ENCODE measurements around the gene MDM1. TPM values are rescaled to one million over a fixed set of nuclear protein-coding genes. Genes with fewer than 3 reads are reported as not detected.

Gene MDM1
- total RNA-seq, 1 experiment from 2014 or later, result 22.2 TPM

DNA sequence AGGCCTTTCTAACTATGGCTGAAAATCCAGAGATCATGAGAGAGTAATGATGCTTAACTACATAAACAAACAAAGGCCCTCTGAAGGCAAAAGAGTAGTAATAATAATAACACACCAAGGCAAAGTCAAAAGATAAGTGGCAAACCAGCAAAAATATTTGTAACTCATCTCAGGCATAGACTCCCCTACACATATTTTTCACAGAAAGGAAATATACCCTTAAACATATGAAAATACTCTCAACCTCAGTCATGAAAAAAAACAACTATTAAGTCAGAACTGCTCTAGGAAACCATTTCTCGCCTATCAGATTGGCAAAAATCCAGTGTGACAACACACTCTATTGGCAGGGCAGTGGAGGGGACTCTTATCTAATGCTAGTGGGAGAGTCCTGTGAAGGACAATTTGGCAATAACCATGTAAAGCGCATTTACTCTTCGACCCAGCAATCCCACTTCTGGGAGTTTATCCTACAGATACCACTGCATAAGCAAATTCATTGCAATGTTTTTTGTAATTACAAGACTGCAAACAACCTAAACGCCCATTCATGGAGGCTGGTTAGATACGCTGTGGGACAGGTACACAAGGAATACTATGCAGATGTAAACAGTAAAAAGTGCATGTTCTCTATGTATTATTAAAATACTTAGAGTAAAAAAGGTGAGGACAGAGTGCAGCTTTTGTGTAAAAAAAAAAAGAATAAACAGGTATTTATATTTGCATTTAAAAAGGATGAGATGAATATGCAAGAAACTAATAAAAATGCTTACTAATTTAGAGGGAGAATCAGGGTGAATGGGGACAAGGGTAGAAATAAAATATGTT is 52.7 kb downstream of the MDM1 start:
- Histone ChIP-seq H3K36me3 (ENCODE audit: control insufficient read depth, insufficient read depth, low read length) (no peaks in the 10 kb centered on the region), H3K27me3 (replicated peaks; ENCODE audit: control insufficient read depth, insufficient read depth, low read length) (no peaks in the 10 kb centered on the region), H3K4me1 (no peaks in the 10 kb centered on the region), H3K9me3 (no peaks in the 10 kb centered on the region), H3K4me3 (ENCODE audit: low read depth, low read length) (no peak overlapping the region)
- no peak for DNase-seq
- ChIA-PET CTCF (no interaction called here), POLR2A (no interaction called here)
- TF ChIP-seq, protein P1, sequence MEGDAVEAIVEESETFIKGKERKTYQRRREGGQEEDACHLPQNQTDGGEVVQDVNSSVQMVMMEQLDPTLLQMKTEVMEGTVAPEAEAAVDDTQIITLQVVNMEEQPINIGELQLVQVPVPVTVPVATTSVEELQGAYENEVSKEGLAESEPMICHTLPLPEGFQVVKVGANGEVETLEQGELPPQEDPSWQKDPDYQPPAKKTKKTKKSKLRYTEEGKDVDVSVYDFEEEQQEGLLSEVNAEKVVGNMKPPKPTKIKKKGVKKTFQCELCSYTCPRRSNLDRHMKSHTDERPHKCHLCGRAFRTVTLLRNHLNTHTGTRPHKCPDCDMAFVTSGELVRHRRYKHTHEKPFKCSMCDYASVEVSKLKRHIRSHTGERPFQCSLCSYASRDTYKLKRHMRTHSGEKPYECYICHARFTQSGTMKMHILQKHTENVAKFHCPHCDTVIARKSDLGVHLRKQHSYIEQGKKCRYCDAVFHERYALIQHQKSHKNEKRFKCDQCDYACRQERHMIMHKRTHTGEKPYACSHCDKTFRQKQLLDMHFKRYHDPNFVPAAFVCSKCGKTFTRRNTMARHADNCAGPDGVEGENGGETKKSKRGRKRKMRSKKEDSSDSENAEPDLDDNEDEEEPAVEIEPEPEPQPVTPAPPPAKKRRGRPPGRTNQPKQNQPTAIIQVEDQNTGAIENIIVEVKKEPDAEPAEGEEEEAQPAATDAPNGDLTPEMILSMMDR (IDR thresholded peaks at IDR 0.05; ENCODE audit: insufficient read depth in 1 of 2, low read depth in 1 of 2, low read length in 1 of 2, severe bottlenecking in 1 of 2, unreplicated experiment in 1 of 2), result no peak
- Mint-ChIP-seq H3K27me3 (ENCODE audit: insufficient read depth, unreplicated experiment) (peaks cover 7% of the 10 kb centered on the region), H3K9me3 (ENCODE audit: unreplicated experiment) (no peaks in the 10 kb centered on the region), H3K36me3 (ENCODE audit: insufficient read depth, unreplicated experiment) (no peaks in the 10 kb centered on the region), H3K27ac (ENCODE audit: unreplicated experiment) (no peak overlapping the region), H3K4me1 (ENCODE audit: low read depth, unreplicated experiment) (peaks cover 6% of the 10 kb centered on the region), H3K4me3 (ENCODE audit: unreplicated experiment) (no peak overlapping the region)
- intact Hi-C loops (cut with micrococcal nuclease; ENCODE audit: unreplicated experiment), result no loop called here
- no TSS peak for BruUV-seq (replicated peaks)

GRCh38 chr12:68276402-68276930 is 55.7 kb downstream of the MDM1 start:
- BruUV-seq (replicated peaks), result no TSS peak

DNA sequence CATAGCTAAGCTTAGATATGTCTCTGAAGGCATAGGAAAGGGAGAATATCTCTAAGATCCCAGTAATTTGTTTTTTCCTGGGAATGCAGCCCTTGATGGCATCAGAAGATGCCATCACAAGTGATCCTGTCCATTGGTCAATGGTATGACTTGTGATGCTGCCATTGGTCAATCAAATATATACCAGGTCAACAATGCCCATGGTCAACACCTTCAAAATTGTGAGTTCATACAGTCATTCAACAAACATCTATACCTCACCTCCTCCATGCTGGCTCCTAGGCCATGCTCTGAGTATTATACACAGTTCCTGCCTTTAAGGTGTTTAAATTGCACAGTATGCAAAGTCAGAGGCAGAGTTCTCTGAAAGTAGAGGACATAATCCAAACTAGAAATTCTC is 59.4 kb downstream of the MDM1 start:
- Mint-ChIP-seq H3K4me3 (ENCODE audit: unreplicated experiment) (no peak overlapping the region), H3K27ac (ENCODE audit: unreplicated experiment) (no peak overlapping the region), H3K4me1 (ENCODE audit: low read depth, unreplicated experiment) (peaks cover 5% of the 10 kb centered on the region), H3K27me3 (ENCODE audit: insufficient read depth, unreplicated experiment) (peaks cover 8% of the 10 kb centered on the region), H3K9me3 (ENCODE audit: unreplicated experiment) (no peaks in the 10 kb centered on the region), H3K36me3 (ENCODE audit: insufficient read depth, unreplicated experiment) (no peaks in the 10 kb centered on the region)
- Histone ChIP-seq H3K27me3 (replicated peaks; ENCODE audit: control insufficient read depth, insufficient read depth, low read length) (no peaks in the 10 kb centered on the region), H3K36me3 (ENCODE audit: control insufficient read depth, insufficient read depth, low read length) (no peaks in the 10 kb centered on the region), H3K4me3 (ENCODE audit: low read depth, low read length) (no peak overlapping the region), H3K4me1 (no peaks in the 10 kb centered on the region), H3K9me3 (no peaks in the 10 kb centered on the region)
- TF ChIP-seq, protein P1 (IDR thresholded peaks at IDR 0.05; ENCODE audit: insufficient read depth in 1 of 2, low read depth in 1 of 2, low read length in 1 of 2, severe bottlenecking in 1 of 2, unreplicated experiment in 1 of 2), result no peak
- intact Hi-C loops (cut with micrococcal nuclease; ENCODE audit: unreplicated experiment), result no loop called here
- BruUV-seq (replicated peaks), result no TSS peak
- CTCF ChIA-PET, result no interaction called here
- POLR2A ChIA-PET, result no interaction called here
- no peak for DNase-seq

More at GRCh38 chr12:68276402-68276930, 55.7 kb downstream of the MDM1 start:
- Mint-ChIP-seq H3K27me3 (ENCODE audit: insufficient read depth, unreplicated experiment) (peaks cover 2% of the 10 kb centered on the region), H3K36me3 (ENCODE audit: insufficient read depth, unreplicated experiment) (no peaks in the 10 kb centered on the region), H3K4me1 (ENCODE audit: low read depth, unreplicated experiment) (peaks cover 6% of the 10 kb centered on the region), H3K4me3 (ENCODE audit: unreplicated experiment) (no peak overlapping the region), H3K9me3 (ENCODE audit: unreplicated experiment) (no peaks in the 10 kb centered on the region), H3K27ac (ENCODE audit: unreplicated experiment) (no peak overlapping the region)
- Histone ChIP-seq H3K36me3 (ENCODE audit: control insufficient read depth, insufficient read depth, low read length) (no peaks in the 10 kb centered on the region), H3K4me3 (ENCODE audit: low read depth, low read length) (no peak overlapping the region), H3K27me3 (replicated peaks; ENCODE audit: control insufficient read depth, insufficient read depth, low read length) (no peaks in the 10 kb centered on the region), H3K4me1 (no peaks in the 10 kb centered on the region), H3K9me3 (no peaks in the 10 kb centered on the region)
- ChIA-PET POLR2A (no interaction called here), CTCF (no interaction called here)
- intact Hi-C loops (cut with micrococcal nuclease; ENCODE audit: unreplicated experiment), result no loop called here
- TF ChIP-seq, protein P1 (IDR thresholded peaks at IDR 0.05; ENCODE audit: insufficient read depth in 1 of 2, low read depth in 1 of 2, low read length in 1 of 2, severe bottlenecking in 1 of 2, unreplicated experiment in 1 of 2), result no peak
- DNase-seq, result no peak
